SJSA1 (cell line): ENCODE results near the gene CD69. TPM values are rescaled to one million over a fixed set of nuclear protein-coding genes. Genes with fewer than 3 reads are reported as not detected.
A peak's percentile ranks its signal among the peaks of the same experiment; 100 is the strongest.
"Not testable (repeated sequence)": the region's sequence is repeated elsewhere in the genome, so short reads cannot be mapped to it uniquely, and the experiment has no call there.

Experiments used
- DNase-seq, 2 experiments: peaks; one replicate each; pipeline ENCODE4 v3.0.0-alpha.2; 2015 to 2020; ENCODE audit warnings: low spot score in 2 of 2, low read depth in 1 of 2
- H3K27ac ChIP-seq: fragments of 250-450 bp; sonication (Bioruptor Pico); 2 replicates; pipeline ENCODE4 v1.5.1; 2020; ENCODE audit warnings: mild to moderate bottlenecking, moderate library complexity
- H3K27me3 ChIP-seq: fragments of 250-450 bp; sonication (Bioruptor Pico); replicated peaks from 2 replicates; pipeline ENCODE4 v1.5.1; 2020; ENCODE audit warnings: mild to moderate bottlenecking, moderate library complexity
- H3K36me3 ChIP-seq: fragments of 250-450 bp; sonication (Bioruptor Pico); 2 replicates; pipeline ENCODE4 v1.5.1; 2020; ENCODE audit warnings: mild to moderate bottlenecking
- H3K4me1 ChIP-seq: fragments of 250-450 bp; sonication (Bioruptor Pico); replicated peaks from 2 replicates; pipeline ENCODE4 v1.6.1; 2021; ENCODE audit warnings: mild to moderate bottlenecking
- H3K4me3 ChIP-seq: fragments of 250-450 bp; sonication (Bioruptor Pico); 2 replicates; pipeline ENCODE4 v1.5.1; 2020; ENCODE audit warnings: mild to moderate bottlenecking
- H3K9me3 ChIP-seq: fragments of 250-450 bp; sonication (Bioruptor Pico); replicated peaks from 2 replicates; pipeline ENCODE4 v1.5.1; 2020; ENCODE audit warnings: mild to moderate bottlenecking
- total RNA-seq: library from RNA; depleted of rRNA; stranded (reverse); fragments of >200 nt; shearing (Covaris generic); gene quantifications from 2 replicates; pipeline ENCODE4 v1.2.3, GENCODE V29; 2014

Gene CD69
- total RNA-seq, 1 experiment from 2014 or later: 0.13 TPM

GRCh38 chr12:9751204-9752144, 9.2 kb downstream of the CD69 start:
- Histone ChIP-seq H3K4me3 (no peak overlapping the region), H3K27me3 (no peaks in the 10 kb centered on the region), H3K36me3 (no peaks in the 10 kb centered on the region), H3K9me3 (no peaks in the 10 kb centered on the region), H3K27ac (no peak overlapping the region), H3K4me1 (0 out of 2 replicates have a peak, but pooled peaks cover 4% of the 10 kb centered on the region)
- no peak for DNase-seq

DNA sequence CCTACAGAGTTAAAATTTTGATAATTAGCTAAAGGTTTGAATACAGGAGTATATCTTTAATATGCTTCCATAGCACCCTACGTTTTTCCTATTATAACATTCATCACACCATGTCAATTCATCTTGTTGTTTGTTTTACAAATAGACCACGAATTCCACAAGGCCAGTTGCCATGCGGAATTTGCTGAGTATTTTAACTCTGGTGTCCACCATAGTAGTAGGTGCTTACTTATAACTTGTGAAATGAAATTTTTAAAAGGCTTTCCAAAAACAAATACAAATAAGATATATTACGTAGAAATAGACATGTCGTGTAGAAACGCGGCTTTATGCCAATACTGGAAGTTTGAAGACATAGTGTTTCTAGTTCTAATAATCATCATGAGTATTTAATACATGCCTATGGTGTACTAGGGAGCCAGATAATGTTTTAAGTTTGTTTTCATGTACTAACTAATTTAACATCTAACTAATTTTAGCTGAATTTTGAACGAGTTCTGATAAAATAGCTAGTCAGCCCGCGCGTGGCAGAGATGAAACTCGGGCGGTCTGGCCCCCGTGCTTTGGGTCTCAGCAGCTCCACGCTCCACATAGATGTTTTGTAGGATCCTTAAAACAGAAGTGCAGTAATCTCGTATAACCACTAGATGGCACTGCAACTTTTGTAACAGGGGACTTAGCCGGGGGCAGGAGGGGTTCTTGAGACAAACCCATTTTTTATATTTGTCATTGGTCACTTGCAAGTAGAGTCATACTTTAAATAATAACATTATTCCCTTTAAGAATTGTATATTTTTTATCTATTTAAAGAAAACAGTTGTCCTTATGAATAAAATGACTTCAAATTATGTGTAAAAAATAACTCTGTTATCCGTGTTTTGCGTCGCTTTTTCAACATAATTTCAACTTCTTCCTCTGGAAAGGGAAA, 10.2 kb downstream of the CD69 start:
- Histone ChIP-seq H3K4me1 (0 out of 2 replicates have a peak, but pooled peaks cover 4% of the 10 kb centered on the region), H3K36me3 (no peaks in the 10 kb centered on the region), H3K9me3 (no peaks in the 10 kb centered on the region), H3K27me3 (no peaks in the 10 kb centered on the region), H3K27ac (no peak overlapping the region), H3K4me3 (no peak overlapping the region)
- DNase-seq: peak in 1 of 2 experiments; percentile 62

DNA sequence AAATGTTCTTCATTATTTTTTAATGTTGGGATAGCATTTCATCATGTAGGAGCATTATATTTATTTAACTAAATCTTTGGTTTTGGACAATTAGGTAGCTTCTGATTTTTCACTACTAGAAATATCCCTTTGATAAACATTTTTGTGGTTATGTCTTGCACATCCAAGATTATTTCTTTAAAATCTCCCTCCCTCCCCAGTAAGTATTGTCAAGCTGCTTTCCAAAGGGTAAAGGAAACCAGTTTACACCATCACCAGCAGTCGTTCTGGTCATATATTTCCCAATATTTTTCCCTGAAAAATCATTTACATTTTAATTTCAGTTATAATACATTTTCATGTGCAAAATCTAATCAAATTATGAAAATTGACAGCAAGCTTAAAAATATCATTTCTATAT, 11.1 kb downstream of the CD69 start:
- H3K36me3 ChIP-seq: no peaks in the 10 kb centered on the region
- no peaks in the 10 kb centered on the region for H3K9me3 ChIP-seq
- H3K4me1 ChIP-seq: 0 out of 2 replicates have a peak, but pooled peaks cover 4% of the 10 kb centered on the region
- no peak for DNase-seq
- H3K27ac ChIP-seq: no peak overlapping the region
- H3K27me3 ChIP-seq: no peaks in the 10 kb centered on the region
- no peak overlapping the region for H3K4me3 ChIP-seq

GRCh38 chr12:9745199-9745598, 15.5 kb downstream of the CD69 start:
- Histone ChIP-seq H3K4me1 (0 out of 2 replicates have a peak, but pooled peaks cover under 1% of the 10 kb centered on the region), H3K27ac (no peak overlapping the region), H3K27me3 (peaks cover 9% of the 10 kb centered on the region), H3K9me3 (no peaks in the 10 kb centered on the region), H3K4me3 (no peak overlapping the region), H3K36me3 (no peaks in the 10 kb centered on the region)
- DNase-seq: no peak

- H3K9me3 ChIP-seq: no peaks in the 10 kb centered on the region
- H3K27me3 ChIP-seq: peaks cover 9% of the 10 kb centered on the region
- H3K27ac ChIP-seq: no peak overlapping the region
- no peaks in the 10 kb centered on the region for H3K36me3 ChIP-seq
- H3K4me3 ChIP-seq: no peak overlapping the region
- no peaks in the 10 kb centered on the region for H3K4me1 ChIP-seq
- no peak for DNase-seq
These were observed 18.0 kb downstream of the CD69 start for GRCh38 chr12:9742661-9743060.

- no peak overlapping the region for H3K4me3 ChIP-seq
- DNase-seq: no peak
These were observed 19.0 kb downstream of the CD69 start for GRCh38 chr12:9741726-9742125.

DNA sequence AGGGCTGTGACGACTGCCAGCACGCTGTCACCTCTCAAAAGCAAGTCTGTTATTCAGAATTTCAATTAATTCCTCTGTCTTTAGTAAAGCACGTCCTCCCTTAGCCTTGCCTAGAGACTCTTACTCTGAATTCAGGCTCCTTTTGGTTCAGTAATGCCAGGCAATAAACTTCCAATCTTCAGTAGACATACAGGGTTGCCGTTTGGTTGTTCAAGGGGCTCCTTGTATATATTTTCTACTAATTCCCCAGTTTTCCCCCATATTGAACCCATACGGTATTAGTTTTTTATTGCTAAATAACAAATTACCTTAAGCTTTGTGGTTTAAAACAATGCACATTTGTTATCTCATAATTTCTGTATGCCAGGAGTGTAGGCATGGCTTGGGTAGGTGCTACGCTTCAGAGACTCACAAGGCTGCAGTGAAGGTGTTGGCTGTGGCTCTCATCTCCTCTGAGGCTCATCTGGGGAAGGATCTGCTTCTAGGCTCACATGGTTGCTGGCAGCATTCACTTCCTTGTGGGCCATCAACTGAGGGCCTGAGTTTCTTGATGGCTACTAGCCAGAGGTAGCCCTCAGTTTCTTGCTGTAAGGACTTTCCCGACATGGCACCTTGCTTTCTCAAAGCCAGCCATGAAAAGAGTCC, 20.5 kb downstream of the CD69 start:
- DNase-seq: no peak
- H3K27me3 ChIP-seq: peaks cover 9% of the 10 kb centered on the region
- no peak overlapping the region for H3K27ac ChIP-seq
- no peak overlapping the region for H3K4me3 ChIP-seq
- H3K4me1 ChIP-seq: no peaks in the 10 kb centered on the region
- H3K36me3 ChIP-seq: no peaks in the 10 kb centered on the region
- no peaks in the 10 kb centered on the region for H3K9me3 ChIP-seq

More at GRCh38 chr12:9741726-9742125, 19.0 kb downstream of the CD69 start:
- H3K27ac ChIP-seq: no peak overlapping the region
- H3K27me3 ChIP-seq: peaks cover 9% of the 10 kb centered on the region
- H3K36me3 ChIP-seq: no peaks in the 10 kb centered on the region
- no peaks in the 10 kb centered on the region for H3K4me1 ChIP-seq
- H3K9me3 ChIP-seq: no peaks in the 10 kb centered on the region

DNA sequence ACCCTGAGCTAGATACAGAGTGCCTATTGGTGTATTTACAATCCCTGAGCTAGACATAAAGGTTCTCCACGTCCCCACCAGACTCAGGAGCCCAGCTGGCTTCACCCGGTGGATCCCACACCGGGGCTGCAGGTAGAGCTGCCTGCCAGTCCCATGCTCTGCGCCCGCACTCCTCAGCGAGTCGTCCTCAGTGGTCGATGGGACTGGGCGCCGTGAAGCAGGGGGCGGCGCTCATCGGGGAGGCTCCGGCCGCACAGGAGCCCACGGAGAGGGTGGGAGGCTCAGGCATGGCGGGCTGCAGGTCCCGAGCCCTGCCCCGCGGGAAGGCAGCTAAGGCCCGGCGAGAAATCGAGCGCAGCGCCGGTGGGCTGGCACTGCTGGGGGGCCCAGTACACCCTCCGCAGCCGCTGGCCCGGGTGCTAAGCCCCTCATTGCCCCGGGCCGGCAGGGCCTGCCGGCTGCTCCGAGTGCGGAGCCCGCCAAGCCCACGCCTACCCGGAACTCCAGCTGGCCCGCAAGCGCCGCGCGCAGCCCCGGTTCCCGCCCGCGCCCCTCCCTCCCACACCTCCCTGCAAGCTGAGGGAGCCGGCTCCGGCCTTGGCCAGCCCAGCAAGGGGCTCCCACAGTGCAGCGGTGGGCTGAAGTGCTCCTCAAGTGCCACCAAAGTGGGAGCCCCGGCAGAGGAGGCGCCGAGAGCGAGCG, 21.1 kb downstream of the CD69 start:
- not testable (repeated sequence) for H3K4me1 ChIP-seq, H3K9me3 ChIP-seq, H3K36me3 ChIP-seq, H3K4me3 ChIP-seq, H3K27me3 ChIP-seq, H3K27ac ChIP-seq, DNase-seq

DNA sequence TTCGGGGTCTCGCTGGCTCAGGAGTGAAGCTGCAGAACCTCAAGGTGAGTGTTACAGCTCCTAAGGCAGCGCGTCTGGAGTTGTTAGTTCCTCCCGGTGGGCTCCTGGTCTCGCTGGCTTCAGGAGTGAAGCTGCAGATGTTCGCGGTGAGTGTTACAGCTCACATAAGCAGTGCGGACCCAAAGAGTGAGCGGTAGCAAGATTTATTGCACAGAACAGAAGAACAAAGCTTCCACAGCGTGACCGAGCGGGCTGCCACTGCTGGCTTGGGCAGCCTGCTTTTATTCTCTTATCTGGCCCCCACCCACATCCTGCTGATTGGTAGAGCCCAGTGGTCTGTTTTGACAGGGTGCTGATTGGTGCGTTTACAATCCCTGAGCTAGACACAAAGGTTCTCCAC, 21.8 kb downstream of the CD69 start:
- H3K9me3 ChIP-seq, H3K27ac ChIP-seq, H3K27me3 ChIP-seq, DNase-seq, H3K36me3 ChIP-seq, H3K4me1 ChIP-seq, H3K4me3 ChIP-seq: not testable (repeated sequence)

DNA sequence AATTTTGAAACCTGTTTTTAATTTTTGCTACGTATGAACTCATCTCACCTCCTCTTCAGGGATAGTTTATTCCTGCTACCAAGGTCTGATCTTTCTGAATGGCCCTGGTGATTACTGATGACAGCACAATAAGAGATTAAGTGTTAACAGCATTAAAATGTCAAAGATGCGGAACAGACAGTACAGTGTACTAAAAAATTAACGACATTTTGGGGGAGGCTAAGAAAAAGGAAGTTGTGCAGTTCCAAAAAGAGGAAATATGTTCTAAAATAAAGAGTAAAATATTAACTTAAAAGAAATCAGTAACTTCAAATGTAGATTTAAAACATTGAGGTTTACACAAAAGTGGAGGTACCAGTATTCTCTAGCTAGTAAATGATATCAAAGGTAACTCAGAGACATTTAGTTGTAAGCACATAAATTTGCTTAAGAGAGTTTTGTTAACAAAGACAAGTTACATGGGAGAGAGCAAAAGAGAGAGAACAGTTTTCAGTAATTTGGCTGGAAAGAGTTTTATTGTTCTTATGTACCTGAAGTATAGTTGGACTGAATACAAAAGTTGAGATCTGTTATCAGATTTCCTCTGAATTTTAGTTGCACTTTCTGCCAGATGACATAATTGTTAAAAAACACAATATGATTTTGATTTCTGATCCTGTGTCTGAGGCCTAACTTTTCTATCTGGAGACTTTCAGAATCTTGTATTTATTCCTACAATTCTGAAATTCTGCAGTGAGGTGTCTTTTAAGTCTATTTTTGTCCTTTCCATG, 23.6 kb downstream of the CD69 start:
- H3K4me1 ChIP-seq: no peaks in the 10 kb centered on the region
- H3K9me3 ChIP-seq: no peaks in the 10 kb centered on the region
- H3K4me3 ChIP-seq: no peak overlapping the region
- no peak for DNase-seq
- H3K27me3 ChIP-seq: peaks cover 7% of the 10 kb centered on the region
- no peaks in the 10 kb centered on the region for H3K36me3 ChIP-seq
- H3K27ac ChIP-seq: no peak overlapping the region

GRCh38 chr12:9735601-9736000, 25.1 kb downstream of the CD69 start:
- Histone ChIP-seq H3K9me3 (no peaks in the 10 kb centered on the region), H3K36me3 (no peaks in the 10 kb centered on the region), H3K27me3 (no peaks in the 10 kb centered on the region), H3K4me3 (no peak overlapping the region), H3K27ac (no peak overlapping the region), H3K4me1 (no peaks in the 10 kb centered on the region)
- no peak for DNase-seq

- no peak for DNase-seq
- no peak within 1 kb of the TSS for H3K27ac ChIP-seq
These were observed 27.7 kb downstream of the CD69 start, which contains the start of gene CLECL1 for GRCh38 chr12:9732921-9733461. Gene CLECL1, minus strand, starts transcription at chr12:9733097.

More at GRCh38 chr12:9732921-9733461, 27.7 kb downstream of the CD69 start, which contains the start of gene CLECL1:
- no peaks in the 10 kb centered on the region for H3K9me3 ChIP-seq
- no peaks in the 10 kb centered on the region for H3K27me3 ChIP-seq
- no peak within 1 kb of the TSS for H3K4me3 ChIP-seq
- H3K36me3 ChIP-seq: no peaks in the 10 kb centered on the region
- H3K4me1 ChIP-seq: no peaks in the 10 kb centered on the region; the same call in 1 of the 2 replicates
